Gastrocnemius medialis (tissue), 4 donors: ENCODE results near the gene CAPRIN1.

Source experiments
- POLR2A ChIP-seq, 2 donors: fragments of 450-650 bp; IDR thresholded peaks; one replicate each; pipeline ENCODE4 v1.6.1; 2017; ENCODE audit warnings: antibody characterized with exemption in 2 of 2, mild to moderate bottlenecking in 2 of 2, moderate library complexity in 2 of 2
- TF ChIP-seq, protein P1 (sequence below), 5 experiments: fragments of 450-650 bp in 3 of 5; fragments of 200-600 bp in 2 of 5; sonication (generic) in 2 of 5; IDR thresholded peaks in 4 of 5; conservative IDR thresholded peaks in 1 of 5; 1 replicate in 4 of 5; 2 replicates in 1 of 5; pipeline ENCODE4 v1.5.1; 2016 to 2019; ENCODE audit warnings: antibody characterized with exemption in 5 of 5, mild to moderate bottlenecking in 3 of 5, moderate library complexity in 3 of 5

GRCh38 chr11:34080609-34081008, 29.1 kb downstream of the CAPRIN1 start:
- TF ChIP-seq, protein P1, sequence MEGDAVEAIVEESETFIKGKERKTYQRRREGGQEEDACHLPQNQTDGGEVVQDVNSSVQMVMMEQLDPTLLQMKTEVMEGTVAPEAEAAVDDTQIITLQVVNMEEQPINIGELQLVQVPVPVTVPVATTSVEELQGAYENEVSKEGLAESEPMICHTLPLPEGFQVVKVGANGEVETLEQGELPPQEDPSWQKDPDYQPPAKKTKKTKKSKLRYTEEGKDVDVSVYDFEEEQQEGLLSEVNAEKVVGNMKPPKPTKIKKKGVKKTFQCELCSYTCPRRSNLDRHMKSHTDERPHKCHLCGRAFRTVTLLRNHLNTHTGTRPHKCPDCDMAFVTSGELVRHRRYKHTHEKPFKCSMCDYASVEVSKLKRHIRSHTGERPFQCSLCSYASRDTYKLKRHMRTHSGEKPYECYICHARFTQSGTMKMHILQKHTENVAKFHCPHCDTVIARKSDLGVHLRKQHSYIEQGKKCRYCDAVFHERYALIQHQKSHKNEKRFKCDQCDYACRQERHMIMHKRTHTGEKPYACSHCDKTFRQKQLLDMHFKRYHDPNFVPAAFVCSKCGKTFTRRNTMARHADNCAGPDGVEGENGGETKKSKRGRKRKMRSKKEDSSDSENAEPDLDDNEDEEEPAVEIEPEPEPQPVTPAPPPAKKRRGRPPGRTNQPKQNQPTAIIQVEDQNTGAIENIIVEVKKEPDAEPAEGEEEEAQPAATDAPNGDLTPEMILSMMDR (IDR thresholded peaks at IDR 0.05 in 4 of 5, conservative IDR thresholded peaks at IDR 0.05 in 1 of 5): no peak
- TF ChIP-seq POLR2A (IDR thresholded peaks at IDR 0.05): no peak
